Activated CD4-positive, alpha-beta T cell treated with anti-CD3 and anti-CD28 coated beads, Interleukin-2, Interleukin-6, amounts not matched to agents 100 ng/mL and 50 ng/mL, durations not matched to agents 16 hours and 8 hours (primary cell): Measurements from ENCODE around the gene MED13L.

Source experiments
- DNase-seq: peaks from one replicate; pipeline ENCODE4 v3.0.0-alpha.2; 2020

The MED13L gene

DNA sequence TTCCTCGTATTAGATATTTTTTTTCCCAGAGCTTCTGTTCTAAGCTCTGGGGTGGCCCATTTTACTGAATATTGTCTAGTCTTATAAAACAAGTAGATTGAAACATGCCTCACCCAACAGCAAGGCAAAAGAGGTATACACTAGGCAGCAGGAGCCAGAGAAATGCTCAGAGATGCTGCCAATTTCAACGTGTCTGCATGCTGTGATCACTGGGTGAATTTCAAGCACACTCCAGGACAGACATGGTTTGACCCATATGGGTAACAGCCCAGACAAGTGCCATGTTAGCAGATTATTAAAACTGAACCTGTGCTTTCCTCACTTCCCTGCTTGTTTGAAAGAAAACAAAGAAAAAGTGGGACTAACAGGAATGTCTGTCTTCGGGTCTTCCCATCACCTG is 321.3 kb downstream of the MED13L start:
- no peak for DNase-seq

DNA sequence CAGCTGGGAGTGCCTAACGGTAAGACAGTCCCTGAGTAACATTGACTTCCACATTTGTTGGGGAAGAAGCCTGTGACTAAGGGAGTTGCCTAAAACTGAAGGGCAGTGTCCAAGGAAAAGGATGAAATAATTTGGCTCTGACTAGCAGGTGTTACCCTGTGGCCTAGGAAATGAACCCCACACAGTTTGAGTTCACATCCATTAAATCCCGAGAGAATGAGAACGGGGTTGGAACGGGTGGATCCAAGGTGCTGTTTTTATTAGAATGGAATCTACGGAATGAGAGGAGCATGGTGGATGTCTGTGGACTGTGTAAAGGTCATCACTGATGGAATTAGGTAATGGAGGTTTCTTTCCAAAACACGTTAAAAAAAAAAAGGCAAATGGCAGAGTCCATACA is 324.0 kb downstream of the MED13L start:
- DNase-seq: no peak

DNA sequence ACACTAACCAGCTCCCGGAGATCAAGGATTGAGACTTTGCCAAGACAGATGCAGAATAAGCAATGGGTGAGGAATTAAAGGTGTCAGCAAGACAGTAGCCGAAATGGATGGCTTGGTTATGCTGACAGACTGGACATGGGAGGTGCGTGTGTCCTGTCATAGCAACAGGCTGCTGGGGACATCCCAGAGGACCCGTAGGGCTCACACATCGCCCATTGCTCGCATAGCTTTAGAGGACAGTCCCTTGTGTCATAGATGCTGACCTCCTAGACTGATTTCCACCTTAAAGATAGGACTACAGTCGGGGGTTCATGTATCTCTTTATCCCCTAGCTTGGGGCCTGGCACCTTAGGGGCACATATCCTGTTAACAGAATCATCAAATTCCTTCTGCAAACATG is 324.5 kb downstream of the MED13L start:
- no peak for DNase-seq

GRCh38 chr12:115950959-115951358 is 326.5 kb downstream of the MED13L start:
- no peak for DNase-seq

DNA sequence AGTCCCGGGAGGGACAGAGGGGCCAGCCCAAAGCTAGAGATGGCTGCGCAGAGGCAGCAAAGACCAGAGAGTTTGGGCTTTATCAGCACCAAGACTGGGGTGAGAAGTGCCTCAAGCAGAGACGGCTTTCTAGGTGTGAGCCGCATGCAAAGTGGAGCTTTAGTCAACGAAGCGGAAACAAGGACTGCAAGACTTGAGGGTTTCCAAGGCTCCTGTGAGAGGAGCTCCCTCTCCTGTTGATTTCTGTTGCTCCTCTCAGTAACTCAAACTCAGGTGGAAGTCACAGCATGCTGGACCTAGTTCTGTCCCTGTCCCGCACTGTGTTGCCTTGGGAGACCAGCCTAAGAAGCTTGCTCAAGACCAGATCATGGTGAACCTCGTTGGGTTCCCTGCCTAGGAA is 327.8 kb downstream of the MED13L start:
- no peak for DNase-seq

DNA sequence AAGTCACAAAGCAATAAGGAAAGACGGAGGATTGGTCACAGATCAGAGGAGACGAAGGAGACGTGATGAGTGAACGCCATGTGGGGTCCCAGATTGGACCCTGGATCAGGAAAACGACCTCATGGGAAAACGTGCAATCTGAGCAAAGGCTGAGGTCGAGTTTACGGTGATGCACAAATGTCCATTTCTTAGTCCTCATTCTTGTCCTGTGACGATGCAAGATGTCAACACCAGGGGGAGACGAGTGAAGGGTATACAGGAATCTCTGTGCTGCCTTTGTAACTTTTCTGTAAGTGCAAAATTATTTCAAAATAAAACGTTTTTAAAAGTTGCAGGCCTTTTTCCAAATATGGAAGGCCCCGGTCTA is 329.8 kb downstream of the MED13L start:
- no peak for DNase-seq

DNA sequence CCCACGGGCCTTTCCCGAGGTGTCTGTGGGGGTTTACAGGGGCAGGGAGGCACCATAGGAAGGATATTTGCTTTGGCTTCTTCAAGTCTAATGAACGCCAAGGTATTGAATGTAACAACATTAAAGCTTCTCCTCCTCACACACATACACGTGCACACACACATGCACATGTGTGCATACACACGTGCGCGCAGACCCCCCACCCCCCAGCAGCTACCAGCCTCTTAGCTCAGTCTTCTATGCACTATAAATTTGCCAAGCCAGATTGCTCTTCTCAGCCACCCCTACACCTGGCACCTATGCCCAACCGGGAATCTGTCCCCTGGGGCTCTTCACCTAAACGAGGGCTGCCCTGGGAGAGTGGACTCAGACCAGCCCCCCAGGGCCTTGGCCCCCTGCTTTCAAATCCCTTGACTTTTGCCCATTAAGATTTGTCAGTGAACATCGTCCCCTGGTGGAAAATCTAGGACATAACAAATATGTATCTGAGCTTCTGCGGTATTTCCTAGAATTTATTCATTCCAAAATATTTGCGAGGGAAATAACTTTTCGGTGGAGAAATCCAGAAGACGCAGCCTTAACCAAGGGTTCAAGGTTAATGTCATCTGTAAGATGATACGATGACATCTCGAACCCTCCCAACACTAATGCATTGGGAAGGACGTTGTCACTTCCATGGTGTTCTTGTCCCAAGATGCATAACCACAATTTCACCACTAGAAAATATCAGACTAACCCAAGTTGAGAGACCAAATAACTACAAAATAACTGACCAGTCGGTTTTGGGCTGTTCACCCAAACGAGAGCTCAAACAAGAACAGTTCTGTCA is 330.4 kb downstream of the MED13L start:
- DNase-seq: no peak

DNA sequence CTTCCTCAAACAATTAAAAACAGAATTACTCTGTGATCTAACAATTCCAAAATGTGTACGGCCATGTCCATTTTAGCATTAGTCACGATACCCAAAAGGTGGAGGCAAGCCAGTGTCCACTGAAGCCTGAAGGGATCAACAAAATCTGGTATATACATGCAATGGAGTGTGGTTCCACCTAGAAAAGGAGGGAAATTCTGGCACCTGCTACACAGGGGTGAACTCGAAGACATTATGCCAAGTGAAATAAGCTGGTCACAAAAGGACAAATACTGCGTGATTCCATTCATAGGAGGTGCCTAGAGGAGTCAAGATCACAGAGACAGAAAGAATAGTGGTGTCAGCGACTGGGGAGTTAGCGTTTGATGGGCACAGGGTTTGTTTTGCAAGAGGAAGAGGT is 331.4 kb downstream of the MED13L start:
- no peak for DNase-seq

DNA sequence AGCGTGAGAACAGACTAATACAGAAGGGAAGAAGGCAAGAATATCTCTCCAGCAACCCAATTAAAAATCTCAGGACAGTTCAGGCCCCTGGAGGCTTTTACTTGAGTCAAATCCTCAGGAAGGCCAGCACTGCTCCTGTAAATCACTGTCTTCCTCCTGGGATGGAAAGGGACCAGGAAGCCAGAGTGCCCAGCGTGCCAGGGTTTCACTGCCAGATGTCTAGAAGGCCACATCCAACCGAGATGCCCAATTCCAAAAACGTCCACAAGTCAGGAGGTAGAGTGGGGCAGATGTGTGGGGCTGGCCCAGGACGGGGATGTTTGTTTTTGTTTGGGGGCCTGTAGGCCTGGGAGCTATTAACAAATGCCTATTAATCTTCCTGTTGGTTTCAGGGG is 332.0 kb downstream of the MED13L start:
- DNase-seq: no peak

DNA sequence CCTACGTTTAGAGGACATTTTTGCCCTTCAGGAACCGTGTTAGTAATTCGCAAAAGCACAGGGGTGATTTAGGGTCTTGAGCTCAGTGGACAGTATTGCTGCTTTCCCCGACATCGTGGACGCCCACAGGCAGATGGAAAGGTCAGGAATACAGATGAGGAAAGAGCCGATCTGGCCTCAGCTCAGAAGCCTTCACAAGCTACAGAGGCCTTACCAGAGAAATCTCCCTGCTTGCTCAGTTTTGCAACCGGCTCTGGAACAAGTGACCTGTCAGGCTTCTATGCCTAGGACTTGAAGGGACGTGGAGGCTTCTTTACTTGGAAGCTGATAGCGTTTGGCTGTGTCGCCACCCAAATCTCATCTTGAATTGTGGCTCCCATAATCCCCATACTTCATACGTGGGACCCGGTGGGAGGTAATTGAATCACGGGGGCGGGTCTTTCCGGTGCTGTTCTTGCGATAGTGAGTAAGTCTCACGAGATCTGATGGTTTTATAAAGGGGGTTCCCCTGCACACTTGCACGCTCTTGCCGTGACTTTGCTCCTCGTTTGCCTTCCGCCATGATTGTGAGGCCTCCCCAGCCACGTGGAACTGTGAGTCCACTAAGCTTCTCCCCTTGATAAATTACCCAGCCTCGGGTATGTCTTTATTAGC is 332.5 kb downstream of the MED13L start:
- DNase-seq: no peak

GRCh38 chr12:115944392-115944742 is 333.1 kb downstream of the MED13L start:
- DNase-seq: no peak

- DNase-seq: no peak
Observed at GRCh38 chr12:115943630-115944391, 333.7 kb downstream of the MED13L start.

GRCh38 chr12:115943310-115943629 is 334.2 kb downstream of the MED13L start:
- no peak for DNase-seq

DNA sequence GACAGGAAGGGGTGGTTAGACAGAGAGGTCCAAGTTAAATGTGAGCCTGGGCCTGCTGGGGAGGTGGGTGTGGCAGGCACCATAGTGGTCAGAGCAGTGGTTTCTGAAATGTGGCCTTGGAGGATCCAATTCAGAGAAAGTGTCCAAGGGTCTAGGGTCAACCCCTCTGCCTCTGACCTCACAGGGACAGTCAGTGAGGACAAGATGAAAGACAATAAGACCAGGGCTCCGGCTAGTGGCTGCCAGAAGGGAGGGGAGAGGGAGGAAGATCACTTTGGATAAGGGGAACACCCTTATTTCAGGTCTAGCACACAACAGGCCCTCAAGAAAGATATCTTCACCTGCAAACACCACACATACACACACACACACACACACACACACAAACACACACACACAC is 335.1 kb downstream of the MED13L start:
- DNase-seq: no peak

DNA sequence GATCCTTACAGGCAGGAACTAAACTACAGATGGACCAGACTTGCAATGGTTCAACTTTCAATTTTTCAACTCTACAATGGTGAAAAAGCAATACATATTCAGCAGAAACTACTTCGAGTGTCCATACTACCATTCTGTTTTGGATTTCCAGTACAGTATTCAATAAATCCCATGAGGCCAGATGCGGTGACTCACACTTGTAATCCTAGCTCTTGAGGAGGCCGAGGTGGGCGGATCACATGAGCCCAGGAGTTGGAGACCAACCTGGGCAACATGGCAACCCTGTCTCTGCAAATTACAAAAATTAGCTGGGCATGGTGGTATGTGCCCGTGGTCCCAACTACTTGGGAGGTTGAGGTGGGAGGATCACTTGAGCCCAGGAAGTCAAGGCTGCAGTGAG is 336.1 kb downstream of the MED13L start:
- no peak for DNase-seq

DNA sequence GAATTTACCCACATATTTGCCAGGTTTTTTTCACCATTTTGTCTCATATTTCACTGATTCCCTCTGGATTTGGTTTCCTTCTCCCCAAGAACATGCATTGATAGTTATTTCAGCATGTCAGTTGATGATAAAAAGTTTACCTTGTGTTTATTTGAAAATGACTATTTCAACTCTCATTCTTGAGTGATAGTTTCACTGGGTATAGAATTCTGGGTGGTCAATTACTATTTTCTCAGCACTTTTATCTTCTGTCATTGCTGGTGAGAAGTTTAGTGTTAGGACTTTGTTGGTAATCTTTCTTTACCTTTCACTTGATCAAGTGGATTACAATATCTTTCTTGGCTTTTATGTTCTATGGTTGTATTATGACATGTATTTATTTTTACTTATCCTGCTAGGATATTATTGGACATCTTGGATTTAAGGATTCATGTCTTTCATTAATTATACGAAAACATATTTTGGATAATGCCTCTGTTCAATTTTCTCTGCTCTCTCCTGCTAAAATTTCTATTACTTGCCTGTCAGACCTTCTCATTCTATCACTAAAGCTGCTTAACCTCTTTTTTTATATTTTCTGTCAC is 338.6 kb downstream of the MED13L start:
- DNase-seq: no peak

- no peak for DNase-seq
Observed at GRCh38 chr12:115936997-115937916, 340.2 kb downstream of the MED13L start.

DNA sequence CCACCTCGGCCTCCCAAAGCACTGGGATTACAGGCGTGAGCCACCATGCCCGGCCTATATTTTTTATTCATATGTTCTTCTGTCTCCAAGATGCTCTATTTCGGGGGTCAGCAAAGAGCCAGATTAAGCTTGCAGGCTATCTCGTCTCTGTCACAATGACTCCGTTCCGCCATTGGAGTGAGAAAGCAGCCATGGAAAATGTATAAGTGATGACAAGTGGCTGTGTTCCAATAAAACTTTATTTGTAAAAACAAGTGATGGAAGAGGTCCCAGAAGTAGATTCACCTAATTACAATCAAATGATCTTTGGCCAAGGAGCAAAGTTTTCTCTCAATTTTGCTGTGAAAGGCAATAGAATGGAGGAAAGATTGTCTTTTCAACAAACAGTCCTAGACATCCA is 342.6 kb downstream of the MED13L start:
- DNase-seq: no peak

DNA sequence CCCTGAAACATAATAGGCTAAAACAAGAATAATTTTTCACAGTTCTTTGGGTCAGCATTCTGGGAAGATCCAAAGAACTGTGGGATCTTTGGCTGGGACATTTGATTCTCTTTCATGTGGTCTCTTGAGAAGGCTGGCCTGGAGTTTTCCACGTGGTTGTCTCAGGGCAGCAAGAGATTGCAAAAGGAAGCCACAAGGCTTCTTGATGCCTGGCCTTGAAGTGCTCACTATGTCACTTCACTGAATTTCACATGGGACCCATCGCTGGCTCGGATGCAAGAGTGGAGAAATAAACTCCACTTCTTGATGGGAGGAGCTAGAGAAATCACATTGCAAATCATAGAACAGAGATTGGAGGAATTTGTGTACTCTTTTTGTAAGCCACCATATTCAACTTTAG is 343.4 kb downstream of the MED13L start:
- no peak for DNase-seq

DNA sequence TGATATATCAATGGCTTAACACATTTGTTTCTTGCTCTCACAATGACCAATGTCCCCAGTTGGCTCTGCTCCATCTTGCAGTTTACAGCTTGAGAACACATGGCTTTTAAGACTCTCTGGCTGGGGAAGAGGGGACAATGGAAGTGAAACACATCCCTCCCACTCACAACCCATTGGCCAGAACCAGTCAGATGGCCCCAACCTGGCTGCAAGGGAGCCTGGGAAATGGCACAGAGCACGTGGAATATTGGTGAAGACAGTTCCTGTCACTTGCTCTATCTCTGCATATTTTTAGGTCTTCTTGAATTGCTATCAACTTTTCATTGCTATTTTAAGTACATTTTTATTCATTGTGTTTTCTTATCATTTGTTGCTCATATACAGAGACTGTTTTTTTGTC is 345.4 kb downstream of the MED13L start:
- no peak for DNase-seq

- DNase-seq: no peak
Observed at GRCh38 chr12:115930336-115930735, 347.2 kb downstream of the MED13L start.

DNA sequence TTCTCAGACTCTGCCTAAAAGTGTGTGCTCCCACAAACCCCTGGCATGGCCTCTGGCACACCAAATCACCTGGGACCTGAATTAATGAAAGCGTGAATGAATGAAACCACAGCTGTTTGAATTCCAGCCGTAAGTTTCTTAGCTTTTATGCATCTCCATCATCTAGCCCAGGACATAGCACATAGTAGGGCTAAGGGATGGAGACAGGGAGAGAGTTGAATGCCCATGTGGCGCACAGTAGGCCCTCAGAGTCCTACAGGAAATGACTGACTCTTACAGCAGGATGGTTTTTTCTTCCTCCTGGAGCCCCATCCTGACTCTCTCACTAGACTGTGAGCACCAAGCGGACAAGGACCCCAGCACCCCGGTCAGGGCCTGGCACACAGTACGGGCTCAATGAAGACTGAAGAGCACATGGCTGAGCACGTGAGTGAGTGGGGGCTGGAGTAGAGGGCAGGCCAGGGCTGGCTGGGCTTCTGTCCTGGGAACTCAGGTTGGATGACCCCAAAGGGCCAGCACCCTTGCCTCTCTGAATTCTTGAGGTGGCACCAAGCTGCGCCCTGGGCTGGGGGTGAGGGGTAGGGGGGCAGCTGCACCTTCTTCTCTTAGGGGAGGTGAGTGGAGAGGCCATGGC is 351.3 kb downstream of the MED13L start:
- no peak for DNase-seq
